Measurements from ENCODE around the gene SGO2.

SGO2 gene

DNA sequence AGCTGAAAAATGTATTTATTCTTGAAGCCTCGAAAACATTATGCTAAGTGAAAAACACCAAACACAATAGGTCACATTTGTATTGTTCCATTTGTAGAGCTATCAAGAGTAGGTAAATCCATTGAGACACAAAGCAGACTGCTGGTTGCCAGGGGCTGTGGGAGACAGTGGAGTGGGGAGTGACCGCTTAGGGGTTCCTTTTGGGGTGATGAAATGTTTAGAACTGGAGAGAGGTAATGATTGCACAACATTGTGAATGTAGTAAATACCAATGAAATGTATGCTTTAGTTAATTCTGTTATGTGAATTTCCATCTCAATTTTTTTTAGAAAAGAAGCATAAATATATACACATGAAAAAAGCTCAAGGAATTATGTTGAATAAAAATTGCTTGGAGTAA is 32.0 kb upstream of the SGO2 start:
- Histone ChIP-seq H3K9ac (ENCODE audit: low read depth, low read length) (no peak overlapping the region), H3K36me3 (ENCODE audit: insufficient read depth, low read length) (peaks cover 13% of the 10 kb centered on the region; the same call in 1 of the 2 replicates), H3K9me3 (ENCODE audit: insufficient read depth, low read depth, low read length) (no peaks in the 10 kb centered on the region), H3K4me3 (ENCODE audit: low read length) (no peak overlapping the region), H3K27ac (ENCODE audit: low read depth, low read length) (no peak overlapping the region), H3K4me1 (ENCODE audit: insufficient read depth, low read length) (peaks cover 7% of the 10 kb centered on the region; the same call in 1 of the 2 replicates), H3K27me3 (ENCODE audit: insufficient read depth, low read length) (no peaks in the 10 kb centered on the region)
- WGBS, result 89% methylated on average over 1 of the region's 2 CpGs

DNA sequence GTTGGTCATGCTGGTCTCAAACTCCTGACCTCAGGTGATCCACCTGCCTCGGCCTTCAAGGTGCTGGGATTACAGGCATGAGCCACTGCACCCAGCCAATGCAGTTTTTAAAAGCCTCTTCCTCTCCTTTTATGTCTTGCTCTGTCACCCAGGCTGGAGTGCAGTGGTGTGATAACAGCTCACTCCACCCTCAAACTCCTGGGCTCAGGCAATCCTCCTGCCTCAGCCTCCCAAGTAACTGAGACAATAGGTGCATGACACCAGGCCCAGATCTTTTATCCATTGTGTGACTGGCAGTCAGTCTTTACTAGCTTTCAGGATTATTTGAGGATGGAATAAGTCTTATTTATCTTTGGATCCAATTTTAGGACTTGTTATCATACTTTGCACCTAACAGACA is 29.3 kb upstream of the SGO2 start:
- Histone ChIP-seq H3K4me3 (ENCODE audit: low read length) (no peak overlapping the region), H3K9ac (ENCODE audit: low read depth, low read length) (no peak overlapping the region), H3K36me3 (ENCODE audit: insufficient read depth, low read length) (peaks cover 6% of the 10 kb centered on the region; the same call in 1 of the 2 replicates), H3K27me3 (ENCODE audit: insufficient read depth, low read length) (no peaks in the 10 kb centered on the region), H3K27ac (ENCODE audit: low read depth, low read length) (no peak overlapping the region), H3K4me1 (ENCODE audit: insufficient read depth, low read length) (peaks cover 7% of the 10 kb centered on the region; the same call in 1 of the 2 replicates), H3K9me3 (ENCODE audit: insufficient read depth, low read depth, low read length) (no peaks in the 10 kb centered on the region)
- 83% methylated on average over 1 of the region's 1 CpG for WGBS

DNA sequence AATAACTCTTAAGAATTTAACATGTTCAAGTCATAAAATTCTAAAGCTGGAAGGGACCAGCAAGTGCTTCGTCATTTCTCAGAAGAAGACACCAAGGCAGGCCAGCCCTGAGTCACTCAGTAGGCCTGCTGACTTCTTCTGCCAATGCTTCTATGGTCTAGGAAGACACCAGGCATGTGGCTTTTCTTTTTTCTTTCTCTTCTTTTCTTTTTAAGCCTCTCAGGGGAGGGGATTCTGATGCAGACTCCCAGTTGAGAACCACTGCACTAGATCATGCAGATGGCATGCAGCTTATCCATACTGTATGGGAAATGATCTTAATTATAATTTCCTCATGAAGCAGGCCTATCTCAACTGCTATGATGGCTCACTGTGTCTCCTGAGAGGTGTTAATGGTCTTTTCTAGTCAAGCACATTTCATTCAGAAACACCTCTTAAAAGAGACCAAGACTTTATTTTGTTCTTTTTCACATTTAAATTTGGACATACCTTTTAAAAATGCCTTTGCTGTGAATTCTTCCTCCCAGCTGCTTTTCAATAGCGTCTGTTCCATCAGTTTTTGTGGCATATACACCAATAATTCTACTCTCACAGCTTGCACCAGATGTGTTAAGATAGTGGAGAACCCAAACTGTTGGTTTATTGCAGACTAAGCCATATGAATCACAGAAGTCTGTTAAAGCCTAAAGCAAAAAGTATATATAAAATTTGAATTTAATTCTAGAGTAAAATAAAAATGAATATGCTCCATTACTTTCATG is 27.4 kb upstream of the SGO2 start:
- no peak overlapping the region for H3K4me3 ChIP-seq (ENCODE audit: low read length)
- WGBS, result 62% methylated on average over 2 of the region's 2 CpGs
- no peaks in the 10 kb centered on the region for H3K27me3 ChIP-seq (ENCODE audit: insufficient read depth, low read length)
- H3K36me3 ChIP-seq (ENCODE audit: insufficient read depth, low read length), result peaks cover 5% of the 10 kb centered on the region; the same call in 1 of the 2 replicates
- no peak overlapping the region for H3K27ac ChIP-seq (ENCODE audit: low read depth, low read length)
- H3K4me1 ChIP-seq (ENCODE audit: insufficient read depth, low read length), result peaks cover 7% of the 10 kb centered on the region; the same call in 1 of the 2 replicates
- H3K9ac ChIP-seq (ENCODE audit: low read depth, low read length), result no peak overlapping the region
- H3K9me3 ChIP-seq (ENCODE audit: insufficient read depth, low read depth, low read length), result no peaks in the 10 kb centered on the region

DNA sequence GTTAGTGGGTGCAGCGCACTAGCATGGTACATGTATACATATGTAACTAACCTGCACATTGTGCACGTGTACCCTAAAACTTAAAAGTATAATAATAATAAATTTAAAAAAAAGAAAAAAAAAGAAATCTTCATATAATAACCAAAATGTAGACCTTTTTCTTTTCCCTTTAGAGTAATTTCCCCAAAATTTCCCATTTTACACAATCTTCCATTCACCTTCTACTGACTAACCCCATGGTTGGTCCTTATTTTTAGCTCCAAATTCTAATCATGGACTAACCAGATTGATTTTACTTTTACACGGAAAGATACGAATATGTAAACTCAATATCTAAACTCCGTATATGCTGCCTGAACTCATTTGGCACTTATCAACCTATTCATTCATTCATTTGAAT is 23.8 kb upstream of the SGO2 start:
- WGBS, result 95% methylated on average over 3 of the region's 5 CpGs
- H3K9me3 ChIP-seq (ENCODE audit: insufficient read depth, low read depth, low read length), result no peaks in the 10 kb centered on the region
- no peaks in the 10 kb centered on the region for H3K27me3 ChIP-seq (ENCODE audit: insufficient read depth, low read length)
- H3K4me3 ChIP-seq (ENCODE audit: low read length), result no peak overlapping the region
- peaks cover 7% of the 10 kb centered on the region; the same call in 1 of the 2 replicates for H3K4me1 ChIP-seq (ENCODE audit: insufficient read depth, low read length)
- no peak overlapping the region for H3K27ac ChIP-seq (ENCODE audit: low read depth, low read length)
- no peaks in the 10 kb centered on the region for H3K36me3 ChIP-seq (ENCODE audit: insufficient read depth, low read length)
- no peak overlapping the region for H3K9ac ChIP-seq (ENCODE audit: low read depth, low read length)

DNA sequence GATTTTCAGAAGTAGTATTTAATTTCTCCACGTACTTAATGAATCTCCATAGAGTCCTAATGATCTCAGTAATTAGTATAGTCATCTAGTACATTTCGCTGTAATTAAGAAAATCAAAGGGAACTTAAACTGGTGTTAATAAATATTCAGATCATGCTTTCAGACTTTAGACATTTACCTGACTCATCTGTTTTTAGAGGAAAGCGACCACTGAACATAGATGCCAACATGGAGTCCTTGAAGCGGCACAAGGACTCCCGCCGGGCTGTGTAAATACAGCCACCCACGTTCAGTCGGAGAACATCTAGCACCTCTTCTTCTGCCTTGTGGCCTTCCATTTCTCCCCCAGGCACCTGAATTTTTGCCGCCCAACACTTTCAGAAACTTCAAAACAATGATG is 19.3 kb upstream of the SGO2 start:
- no peaks in the 10 kb centered on the region for H3K36me3 ChIP-seq (ENCODE audit: insufficient read depth, low read length)
- no peak overlapping the region for H3K4me3 ChIP-seq (ENCODE audit: low read length)
- H3K9me3 ChIP-seq (ENCODE audit: insufficient read depth, low read depth, low read length), result no peaks in the 10 kb centered on the region
- no peaks in the 10 kb centered on the region for H3K4me1 ChIP-seq (ENCODE audit: insufficient read depth, low read length)
- H3K27me3 ChIP-seq (ENCODE audit: insufficient read depth, low read length), result no peaks in the 10 kb centered on the region
- no peak overlapping the region for H3K9ac ChIP-seq (ENCODE audit: low read depth, low read length)
- H3K27ac ChIP-seq (ENCODE audit: low read depth, low read length), result no peak overlapping the region
- WGBS, result 80% methylated on average over 7 of the region's 9 CpGs

DNA sequence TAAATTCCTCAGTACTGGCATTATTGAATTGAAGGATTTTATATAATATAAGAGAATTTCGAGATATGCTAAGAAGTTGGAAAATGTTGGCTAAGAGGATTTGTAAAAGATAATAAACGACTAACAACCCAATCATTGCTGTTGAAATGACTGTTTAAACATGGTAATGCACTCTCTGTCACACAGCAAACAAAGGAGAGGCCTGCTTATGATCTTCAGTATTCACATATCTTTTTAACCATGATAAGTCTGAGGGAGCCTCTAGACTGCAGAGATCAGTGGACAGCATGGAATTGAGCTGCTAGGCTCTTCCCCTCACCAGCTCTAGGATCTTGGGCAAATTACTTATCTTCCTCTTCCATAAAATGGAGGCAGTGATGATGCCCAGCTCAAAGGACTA is 18.8 kb upstream of the SGO2 start:
- Histone ChIP-seq H3K4me3 (ENCODE audit: low read length) (no peak overlapping the region), H3K9me3 (ENCODE audit: insufficient read depth, low read depth, low read length) (no peaks in the 10 kb centered on the region), H3K9ac (ENCODE audit: low read depth, low read length) (no peak overlapping the region), H3K27me3 (ENCODE audit: insufficient read depth, low read length) (no peaks in the 10 kb centered on the region), H3K36me3 (ENCODE audit: insufficient read depth, low read length) (no peaks in the 10 kb centered on the region), H3K27ac (ENCODE audit: low read depth, low read length) (no peak overlapping the region), H3K4me1 (ENCODE audit: insufficient read depth, low read length) (no peaks in the 10 kb centered on the region)
- 100% methylated on average over 2 of the region's 2 CpGs for WGBS

DNA sequence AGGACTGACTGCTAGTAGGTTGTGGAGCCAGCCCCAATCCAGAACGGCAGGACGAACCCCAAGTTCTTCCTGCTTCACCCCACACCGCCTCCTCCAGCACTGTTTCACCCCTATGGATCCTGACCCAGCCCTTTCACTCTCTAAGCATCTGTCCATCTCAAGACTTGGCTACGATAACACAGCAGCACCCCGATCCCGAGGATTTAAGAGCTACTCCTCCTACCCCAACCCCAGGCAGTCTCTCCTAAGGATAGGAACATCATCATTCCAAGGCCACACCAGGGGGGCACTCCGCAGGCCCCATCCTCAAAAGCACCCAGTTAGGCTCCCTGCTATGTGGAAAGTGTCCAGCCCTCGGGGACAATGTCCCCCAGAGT is 16.8 kb upstream of the SGO2 start:
- 68% methylated on average over 8 of the region's 8 CpGs for WGBS
- no peaks in the 10 kb centered on the region for H3K4me1 ChIP-seq (ENCODE audit: insufficient read depth, low read length)
- no peak overlapping the region for H3K27ac ChIP-seq (ENCODE audit: low read depth, low read length)
- no peaks in the 10 kb centered on the region for H3K9me3 ChIP-seq (ENCODE audit: insufficient read depth, low read depth, low read length)
- H3K36me3 ChIP-seq (ENCODE audit: insufficient read depth, low read length), result no peaks in the 10 kb centered on the region
- peak overlapping the region; percentile 79 for H3K9ac ChIP-seq (ENCODE audit: low read depth, low read length)
- peak overlapping the region; percentile 73 for H3K4me3 ChIP-seq (ENCODE audit: low read length)
- no peaks in the 10 kb centered on the region for H3K27me3 ChIP-seq (ENCODE audit: insufficient read depth, low read length)

DNA sequence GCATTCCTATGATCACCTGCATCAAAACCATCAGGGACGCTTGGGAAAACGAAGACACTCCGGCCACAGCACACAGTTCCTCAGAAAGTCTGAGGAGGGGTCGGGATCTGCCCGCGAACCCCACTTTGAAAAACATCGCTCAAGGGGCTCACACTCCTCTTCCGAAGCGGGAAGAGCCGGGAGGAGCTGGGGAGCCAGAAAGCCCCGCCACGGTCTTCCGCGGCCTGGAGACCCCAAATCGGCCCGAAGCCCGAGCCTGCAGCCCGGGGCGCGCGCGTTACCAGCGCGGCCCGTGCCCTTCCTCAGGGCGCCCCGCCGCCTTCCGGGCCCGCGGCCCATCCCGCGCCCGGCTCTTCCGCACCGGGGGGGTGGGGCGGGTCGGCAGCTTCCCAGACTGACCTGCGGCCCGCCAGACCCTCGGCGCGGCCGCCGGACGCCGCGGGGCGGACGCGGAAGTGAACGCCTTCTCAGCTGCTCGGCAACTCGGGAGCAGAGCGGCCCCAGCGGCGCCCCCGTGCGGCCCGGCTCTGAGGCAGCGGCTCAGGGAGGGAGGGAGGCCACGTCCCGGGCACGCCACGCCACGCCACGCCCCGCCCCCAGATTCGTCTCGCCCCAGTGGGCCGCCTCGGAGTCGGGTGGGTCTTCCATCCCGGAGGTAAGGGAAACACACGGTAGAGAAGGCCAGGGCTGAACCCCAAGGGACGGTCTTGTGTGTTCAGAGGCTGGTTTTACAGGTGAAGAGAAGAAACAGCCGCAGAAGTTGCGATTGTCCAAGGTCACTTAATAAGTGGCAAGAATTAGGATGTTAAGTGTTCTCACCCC is 16.2 kb upstream of the SGO2 start, which contains the start of gene KCTD18:
Gene KCTD18, minus strand, starts transcription at position 457 of the 822 bp plus-strand sequence. CDS start 3,052 bp downstream, outside the sequence.
- Histone ChIP-seq H3K27me3 (ENCODE audit: insufficient read depth, low read length) (peaks cover 3% of the 10 kb centered on the region; the same call in 1 of the 2 replicates), H3K9ac (ENCODE audit: low read depth, low read length) (peak within 1 kb of the TSS; percentile 79), H3K27ac (ENCODE audit: low read depth, low read length) (peak within 1 kb of the TSS; percentile 68), H3K4me1 (ENCODE audit: insufficient read depth, low read length) (no peaks in the 10 kb centered on the region), H3K36me3 (ENCODE audit: insufficient read depth, low read length) (no peaks in the 10 kb centered on the region), H3K9me3 (ENCODE audit: insufficient read depth, low read depth, low read length) (no peaks in the 10 kb centered on the region), H3K4me3 (ENCODE audit: low read length) (peak within 1 kb of the TSS; percentile 73)
- 3% methylated on average over 78 of the region's 78 CpGs for WGBS

DNA sequence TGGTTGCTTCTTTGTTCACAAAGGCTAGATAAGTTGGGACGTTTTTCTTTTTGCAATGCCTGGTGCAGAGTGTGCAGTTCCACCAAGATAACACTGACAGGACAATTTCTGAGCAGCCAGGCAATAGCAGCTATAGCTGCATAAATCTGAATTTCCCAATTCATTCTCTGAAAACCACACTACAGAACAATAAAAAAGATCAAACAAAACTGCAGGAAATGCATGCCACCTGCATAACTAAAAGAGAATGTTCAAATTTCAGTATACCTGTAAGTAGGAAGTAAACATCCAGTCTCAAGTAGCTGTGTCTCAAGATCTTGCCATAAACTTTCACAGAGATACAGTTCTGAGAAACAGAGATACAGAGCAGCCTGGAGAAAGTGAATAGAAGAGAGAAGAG is 10.9 kb upstream of the SGO2 start:
- WGBS, result 54% methylated on average over 1 of the region's 1 CpG
- Histone ChIP-seq H3K9ac (ENCODE audit: low read depth, low read length) (no peak overlapping the region), H3K4me3 (ENCODE audit: low read length) (no peak overlapping the region), H3K27ac (ENCODE audit: low read depth, low read length) (no peak overlapping the region), H3K9me3 (ENCODE audit: insufficient read depth, low read depth, low read length) (peaks cover 6% of the 10 kb centered on the region; the same call in 1 of the 2 replicates), H3K36me3 (ENCODE audit: insufficient read depth, low read length) (no peaks in the 10 kb centered on the region), H3K4me1 (ENCODE audit: insufficient read depth, low read length) (no peaks in the 10 kb centered on the region), H3K27me3 (ENCODE audit: insufficient read depth, low read length) (peaks cover 14% of the 10 kb centered on the region; the same call in 1 of the 2 replicates)

DNA sequence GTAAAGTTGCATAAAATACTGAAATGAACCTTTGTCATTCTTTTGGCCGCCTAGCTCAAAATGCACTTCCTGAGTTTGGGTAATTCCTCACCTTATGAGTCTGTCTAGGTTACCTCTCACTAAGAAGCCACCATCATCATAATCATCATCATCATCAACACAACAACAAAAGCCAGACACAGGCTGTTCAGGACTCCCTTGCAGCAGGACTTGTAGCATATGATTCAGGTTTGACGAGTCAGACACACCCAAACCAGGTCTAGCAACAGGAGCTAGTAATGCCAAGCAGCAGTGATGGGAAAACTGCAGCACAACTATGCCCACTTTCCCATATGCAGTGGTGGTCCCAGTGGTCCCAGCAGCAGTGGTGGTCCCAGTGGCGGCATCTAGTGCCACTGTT is 2.8 kb upstream of the SGO2 start:
- Histone ChIP-seq H3K4me1 (ENCODE audit: insufficient read depth, low read length) (peaks cover 8% of the 10 kb centered on the region), H3K36me3 (ENCODE audit: insufficient read depth, low read length) (no peaks in the 10 kb centered on the region), H3K4me3 (ENCODE audit: low read length) (no peak overlapping the region), H3K27me3 (ENCODE audit: insufficient read depth, low read length) (peaks cover 39% of the 10 kb centered on the region), H3K9ac (ENCODE audit: low read depth, low read length) (no peak overlapping the region), H3K27ac (ENCODE audit: low read depth, low read length) (no peak overlapping the region), H3K9me3 (ENCODE audit: insufficient read depth, low read depth, low read length) (no peaks in the 10 kb centered on the region)
- 89% methylated on average over 3 of the region's 3 CpGs for WGBS

DNA sequence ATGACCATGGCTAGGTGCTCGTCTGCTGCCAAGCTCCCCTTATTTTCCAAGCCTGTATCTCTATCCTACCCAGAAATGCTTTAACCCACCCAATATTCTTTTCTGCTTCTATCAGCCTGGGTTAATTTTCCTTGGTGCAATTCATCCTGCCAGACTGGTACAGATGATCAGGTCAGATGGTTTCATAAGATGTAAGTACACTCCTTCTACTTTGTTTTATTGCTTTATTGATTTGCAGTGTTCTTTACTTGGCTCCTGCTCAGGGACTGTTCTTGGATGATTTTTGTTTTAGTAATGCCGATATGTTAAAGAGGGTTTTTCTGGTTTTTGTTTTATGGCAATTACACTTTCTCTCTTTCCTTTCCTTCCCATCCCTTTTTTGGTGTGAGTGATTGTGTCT is 2.4 kb upstream of the SGO2 start:
- peaks cover 8% of the 10 kb centered on the region for H3K4me1 ChIP-seq (ENCODE audit: insufficient read depth, low read length)
- 80% methylated on average over 1 of the region's 2 CpGs for WGBS
- no peak overlapping the region for H3K9ac ChIP-seq (ENCODE audit: low read depth, low read length)
- no peak overlapping the region for H3K4me3 ChIP-seq (ENCODE audit: low read length)
- peaks cover 39% of the 10 kb centered on the region for H3K27me3 ChIP-seq (ENCODE audit: insufficient read depth, low read length)
- no peak overlapping the region for H3K27ac ChIP-seq (ENCODE audit: low read depth, low read length)
- no peaks in the 10 kb centered on the region for H3K36me3 ChIP-seq (ENCODE audit: insufficient read depth, low read length)
- no peaks in the 10 kb centered on the region for H3K9me3 ChIP-seq (ENCODE audit: insufficient read depth, low read depth, low read length)
